ENCODE results near the gene KRTAP10-6.

The KRTAP10-6 gene

DNA sequence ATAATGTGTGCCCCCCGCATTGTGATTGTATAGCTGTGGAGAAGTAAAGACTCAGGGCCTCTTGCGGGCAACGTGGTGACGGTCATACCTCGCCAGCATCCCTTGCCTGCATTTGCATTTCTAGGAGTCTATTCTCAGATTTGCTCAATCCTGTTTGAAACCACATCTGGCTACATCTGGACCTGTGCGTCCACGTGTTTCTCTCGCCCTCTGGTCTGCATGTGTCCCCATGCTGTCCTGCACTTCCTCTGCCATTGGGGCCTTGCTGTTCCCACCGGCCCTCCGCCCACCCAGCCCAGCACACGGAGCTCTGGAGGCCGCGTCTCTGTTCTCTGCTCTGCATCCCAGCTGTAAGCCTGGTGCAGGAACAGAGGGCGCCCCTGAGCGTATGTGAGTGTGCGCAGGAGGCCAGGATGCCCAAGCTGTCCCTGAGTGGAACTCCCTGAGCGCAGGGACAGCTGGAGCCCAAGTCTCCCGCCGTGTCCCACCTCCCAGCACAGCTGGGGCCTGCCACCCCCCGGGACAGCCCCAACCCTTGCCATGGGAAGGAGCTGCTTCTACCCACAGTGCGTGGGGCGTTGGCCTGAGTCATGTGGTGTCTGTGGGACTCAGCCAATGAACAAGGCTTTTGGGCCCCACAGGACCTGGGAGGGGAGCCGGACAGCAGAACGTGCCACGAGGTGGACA is 42.6 kb downstream of the KRTAP10-6 start:
- TF ChIP-seq, protein P1, sequence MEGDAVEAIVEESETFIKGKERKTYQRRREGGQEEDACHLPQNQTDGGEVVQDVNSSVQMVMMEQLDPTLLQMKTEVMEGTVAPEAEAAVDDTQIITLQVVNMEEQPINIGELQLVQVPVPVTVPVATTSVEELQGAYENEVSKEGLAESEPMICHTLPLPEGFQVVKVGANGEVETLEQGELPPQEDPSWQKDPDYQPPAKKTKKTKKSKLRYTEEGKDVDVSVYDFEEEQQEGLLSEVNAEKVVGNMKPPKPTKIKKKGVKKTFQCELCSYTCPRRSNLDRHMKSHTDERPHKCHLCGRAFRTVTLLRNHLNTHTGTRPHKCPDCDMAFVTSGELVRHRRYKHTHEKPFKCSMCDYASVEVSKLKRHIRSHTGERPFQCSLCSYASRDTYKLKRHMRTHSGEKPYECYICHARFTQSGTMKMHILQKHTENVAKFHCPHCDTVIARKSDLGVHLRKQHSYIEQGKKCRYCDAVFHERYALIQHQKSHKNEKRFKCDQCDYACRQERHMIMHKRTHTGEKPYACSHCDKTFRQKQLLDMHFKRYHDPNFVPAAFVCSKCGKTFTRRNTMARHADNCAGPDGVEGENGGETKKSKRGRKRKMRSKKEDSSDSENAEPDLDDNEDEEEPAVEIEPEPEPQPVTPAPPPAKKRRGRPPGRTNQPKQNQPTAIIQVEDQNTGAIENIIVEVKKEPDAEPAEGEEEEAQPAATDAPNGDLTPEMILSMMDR (IDR thresholded peaks at IDR 0.05; ENCODE audit: low read depth, low read length): no peak
- no peak for DNase-seq (ENCODE audit: low read depth in 2 of 2)
- H3K4me3 ChIP-seq (replicated peaks in 1 of 2; ENCODE audit: low read depth in 2 of 2, low read length in 2 of 2): no peak overlapping the region

DNA sequence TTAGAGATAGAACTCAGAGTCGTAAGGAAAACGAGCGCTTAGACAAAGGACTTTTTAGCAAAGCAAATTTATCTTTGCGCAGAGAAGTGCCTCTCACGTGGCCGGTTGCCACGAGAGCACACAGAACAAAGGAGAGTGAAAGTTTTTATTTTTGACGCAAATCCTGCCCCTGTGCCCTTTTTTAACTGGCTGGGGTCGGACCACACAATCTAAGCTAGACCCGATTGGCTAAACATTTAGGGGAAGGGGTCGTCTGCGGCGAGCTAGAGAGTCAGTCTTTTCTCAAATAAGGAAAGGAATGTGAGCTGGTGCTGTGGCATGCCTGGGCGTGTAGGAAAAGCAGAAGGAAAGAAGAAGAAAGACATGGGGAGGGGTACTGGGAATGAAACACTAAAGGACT is 43.4 kb downstream of the KRTAP10-6 start:
- no peak overlapping the region for H3K4me3 ChIP-seq (replicated peaks in 1 of 2; ENCODE audit: low read depth in 2 of 2, low read length in 2 of 2)
- DNase-seq (ENCODE audit: low read depth in 2 of 2): no peak
- TF ChIP-seq, protein P1 (IDR thresholded peaks at IDR 0.05; ENCODE audit: low read depth, low read length): no peak

DNA sequence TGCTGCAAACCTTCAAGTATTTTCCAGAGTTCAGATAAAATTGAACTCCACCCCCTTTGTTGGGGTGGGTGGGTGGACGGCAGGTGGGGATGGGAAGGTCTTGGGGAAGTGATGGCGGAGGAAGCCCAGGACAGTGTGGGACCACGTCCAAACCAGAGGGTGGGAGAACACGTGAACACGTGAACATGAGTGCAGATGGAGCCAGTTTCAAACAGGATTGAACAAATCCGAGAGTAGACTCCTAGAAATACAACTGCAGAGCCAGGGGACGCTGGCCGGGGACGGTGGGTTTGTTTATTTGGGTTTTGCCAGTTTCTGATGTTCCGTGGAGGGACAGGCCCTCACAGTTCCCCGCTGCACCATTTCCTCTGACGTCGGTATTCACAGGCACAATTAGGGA is 43.9 kb downstream of the KRTAP10-6 start:
- no peak overlapping the region for H3K4me3 ChIP-seq (replicated peaks in 1 of 2; ENCODE audit: low read depth in 2 of 2, low read length in 2 of 2)
- no peak for DNase-seq (ENCODE audit: low read depth in 2 of 2)
- TF ChIP-seq, protein P1 (IDR thresholded peaks at IDR 0.05; ENCODE audit: low read depth, low read length): no peak

DNA sequence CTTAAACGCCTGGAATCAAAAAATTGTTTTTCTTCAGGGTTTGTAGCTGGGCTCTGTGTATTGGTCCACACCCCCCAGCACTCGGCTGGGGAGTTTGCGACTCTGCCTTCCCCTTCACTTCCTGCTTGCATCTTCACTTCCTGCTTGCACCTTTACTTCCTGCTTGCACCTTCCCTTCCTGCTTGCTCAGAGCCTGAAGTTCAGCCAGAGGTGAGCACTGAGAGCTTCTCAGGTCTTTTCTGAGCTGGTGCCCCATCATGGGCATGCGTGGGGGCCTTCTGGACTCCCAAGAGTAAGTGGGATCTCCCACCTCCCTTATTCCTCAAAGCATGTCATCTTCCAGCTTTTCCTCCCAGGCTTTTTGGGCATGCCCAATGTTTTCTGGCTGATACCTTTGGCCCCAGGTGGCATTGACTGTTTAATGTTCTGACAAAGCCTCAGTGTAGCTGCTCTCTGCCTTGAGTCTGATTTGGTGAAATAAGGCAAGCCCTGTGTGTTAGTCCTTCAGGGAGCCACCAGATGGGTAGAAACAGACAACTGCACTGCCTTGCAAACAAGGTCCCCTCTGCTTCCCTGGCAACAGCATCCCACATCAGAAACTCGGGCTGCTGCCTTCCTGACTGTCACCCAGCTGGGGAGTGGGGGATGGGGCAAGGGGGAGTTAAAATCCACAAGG is 44.5 kb downstream of the KRTAP10-6 start:
- TF ChIP-seq, protein P1 (IDR thresholded peaks at IDR 0.05; ENCODE audit: low read depth, low read length): no peak
- DNase-seq (ENCODE audit: low read depth in 2 of 2): no peak
- H3K4me3 ChIP-seq (replicated peaks in 1 of 2; ENCODE audit: low read depth in 2 of 2, low read length in 2 of 2): no peak overlapping the region

DNA sequence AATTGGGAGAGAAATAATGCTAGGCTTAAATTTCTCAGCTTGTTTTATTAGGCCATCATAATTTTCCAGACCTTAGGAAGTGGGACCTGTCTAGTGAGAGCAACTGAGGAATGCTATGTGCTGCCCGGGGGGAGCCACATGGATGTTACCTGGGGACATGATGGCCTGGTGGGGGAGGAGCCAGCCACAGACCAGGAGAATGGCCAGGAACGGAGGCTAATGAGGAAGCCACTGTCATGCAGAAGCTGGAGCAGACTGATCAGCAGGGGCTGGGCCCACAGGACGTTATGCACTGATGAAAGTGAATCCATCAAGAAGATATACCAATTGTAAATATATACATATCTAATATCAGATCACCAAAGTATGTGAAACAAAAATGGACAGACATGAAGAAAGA is 47.7 kb downstream of the KRTAP10-6 start:
- H3K4me3 ChIP-seq (replicated peaks in 1 of 2; ENCODE audit: low read depth in 2 of 2, low read length in 2 of 2): no peak overlapping the region
- TF ChIP-seq, protein P1 (IDR thresholded peaks at IDR 0.05; ENCODE audit: low read depth, low read length): no peak
- no peak for DNase-seq (ENCODE audit: low read depth in 2 of 2)

DNA sequence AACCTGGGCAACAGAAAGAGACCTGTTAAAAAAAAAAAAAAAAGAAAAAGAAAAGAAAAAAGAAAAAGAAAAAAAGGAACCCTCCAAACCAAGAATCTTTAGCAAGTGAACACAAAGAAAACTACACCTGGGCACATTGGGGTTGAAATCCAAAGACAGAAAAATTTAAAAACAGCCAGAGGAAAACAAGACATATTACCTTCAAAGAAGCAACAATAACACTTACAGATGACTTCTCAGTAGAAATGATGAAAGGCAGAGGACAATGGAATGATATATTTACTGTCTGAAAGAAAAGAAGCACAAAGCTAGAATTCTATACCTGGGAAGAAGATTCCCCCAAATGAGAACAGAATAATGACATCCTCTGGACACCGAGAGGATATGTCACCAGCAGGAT is 49.6 kb downstream of the KRTAP10-6 start:
- no peak overlapping the region for H3K4me3 ChIP-seq (replicated peaks in 1 of 2; ENCODE audit: low read depth in 2 of 2, low read length in 2 of 2)
- TF ChIP-seq, protein P1 (IDR thresholded peaks at IDR 0.05; ENCODE audit: low read depth, low read length): no peak
- no peak for DNase-seq (ENCODE audit: low read depth in 2 of 2)

All from cardiac fibroblast (primary cell).